ENCODE data around the gene PLEKHA8. TPM values are rescaled to one million over a fixed set of nuclear protein-coding genes. Genes with fewer than 3 reads are reported as not detected.

The PLEKHA8 gene, protein sequence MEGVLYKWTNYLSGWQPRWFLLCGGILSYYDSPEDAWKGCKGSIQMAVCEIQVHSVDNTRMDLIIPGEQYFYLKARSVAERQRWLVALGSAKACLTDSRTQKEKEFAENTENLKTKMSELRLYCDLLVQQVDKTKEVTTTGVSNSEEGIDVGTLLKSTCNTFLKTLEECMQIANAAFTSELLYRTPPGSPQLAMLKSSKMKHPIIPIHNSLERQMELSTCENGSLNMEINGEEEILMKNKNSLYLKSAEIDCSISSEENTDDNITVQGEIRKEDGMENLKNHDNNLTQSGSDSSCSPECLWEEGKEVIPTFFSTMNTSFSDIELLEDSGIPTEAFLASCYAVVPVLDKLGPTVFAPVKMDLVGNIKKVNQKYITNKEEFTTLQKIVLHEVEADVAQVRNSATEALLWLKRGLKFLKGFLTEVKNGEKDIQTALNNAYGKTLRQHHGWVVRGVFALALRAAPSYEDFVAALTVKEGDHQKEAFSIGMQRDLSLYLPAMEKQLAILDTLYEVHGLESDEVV
- 13.7 TPM for total RNA-seq
- long read RNA-seq, partial matches to known transcripts, result 1 of 8 reads
- long read RNA-seq, other reads (novel, unspliced or antisense), result 7 of 8 reads

DNA sequence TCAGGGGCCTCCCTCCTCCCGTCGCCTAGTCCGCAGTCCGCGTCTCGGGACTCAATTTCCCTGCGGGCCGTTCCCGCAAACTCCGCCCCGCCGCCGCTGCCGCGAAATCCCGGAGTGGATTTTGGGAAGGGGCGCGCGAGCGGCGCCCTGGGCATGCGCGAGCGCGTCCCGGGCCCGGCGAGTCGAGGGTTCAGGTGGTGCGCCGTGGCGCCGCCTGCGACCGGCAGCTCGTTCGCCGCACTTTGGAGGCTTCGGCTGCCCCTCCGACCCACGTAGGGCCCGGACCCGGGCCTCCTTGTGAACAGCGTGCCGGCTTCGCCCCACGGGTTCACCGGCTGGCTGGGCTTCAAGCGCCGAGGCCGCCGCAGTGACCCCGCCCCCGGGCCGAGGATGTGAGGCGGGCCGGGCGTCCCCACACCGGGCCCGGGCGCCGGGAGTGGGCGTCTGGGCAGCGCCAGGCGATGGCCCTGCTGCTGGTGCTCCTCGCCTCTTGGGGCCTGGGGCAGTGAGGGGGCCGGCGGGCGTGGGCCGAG, at the start of gene PLEKHA8:
Gene PLEKHA8 (plus strand): TSS at position 197 of the 533 bp plus-strand sequence. CDS start 351 bp downstream, outside the sequence.
- DNase-seq (ENCODE audit: low spot score), result peak; percentile 97

DNA sequence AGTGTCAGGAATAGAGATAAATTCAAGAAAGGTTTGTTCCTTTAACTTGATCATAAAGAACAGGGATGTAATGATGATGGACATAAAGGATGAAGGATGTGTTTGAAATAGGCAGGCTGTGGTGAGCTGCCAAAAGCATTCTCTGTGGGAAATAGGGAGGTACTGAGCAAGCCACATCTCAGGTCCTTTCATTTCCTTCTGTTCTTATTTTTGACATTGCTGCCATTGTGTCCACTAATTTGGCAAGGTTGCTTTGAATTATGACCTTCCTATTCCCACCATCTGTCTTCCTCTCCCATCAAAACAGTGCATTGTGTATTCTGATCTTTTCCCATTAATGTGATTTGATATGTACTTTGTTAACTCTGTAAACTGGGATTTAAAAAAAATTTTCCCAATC, 48.1 kb upstream of the PLEKHA8 start:
- no peak for DNase-seq (ENCODE audit: low spot score)

DNA sequence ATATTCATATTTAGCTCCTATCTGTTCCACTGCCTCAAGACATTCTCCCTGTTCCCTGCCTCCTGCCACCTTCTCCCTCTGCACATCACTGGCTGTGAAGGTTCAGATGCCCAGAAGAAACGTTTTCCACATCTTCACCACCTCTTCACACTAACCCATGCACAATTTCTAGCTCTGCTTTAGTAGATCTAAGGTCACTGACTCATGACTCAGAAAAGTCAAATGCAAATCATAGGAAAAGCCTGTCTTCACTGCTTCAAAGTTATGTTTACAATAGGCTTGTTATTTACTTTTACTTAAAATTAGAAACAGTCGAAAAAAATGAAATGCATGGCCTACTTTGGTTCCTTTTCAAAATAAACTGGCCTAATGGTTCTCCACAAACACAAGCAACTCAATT, 41.1 kb upstream of the PLEKHA8 start:
- no peak for DNase-seq (ENCODE audit: low spot score)

DNA sequence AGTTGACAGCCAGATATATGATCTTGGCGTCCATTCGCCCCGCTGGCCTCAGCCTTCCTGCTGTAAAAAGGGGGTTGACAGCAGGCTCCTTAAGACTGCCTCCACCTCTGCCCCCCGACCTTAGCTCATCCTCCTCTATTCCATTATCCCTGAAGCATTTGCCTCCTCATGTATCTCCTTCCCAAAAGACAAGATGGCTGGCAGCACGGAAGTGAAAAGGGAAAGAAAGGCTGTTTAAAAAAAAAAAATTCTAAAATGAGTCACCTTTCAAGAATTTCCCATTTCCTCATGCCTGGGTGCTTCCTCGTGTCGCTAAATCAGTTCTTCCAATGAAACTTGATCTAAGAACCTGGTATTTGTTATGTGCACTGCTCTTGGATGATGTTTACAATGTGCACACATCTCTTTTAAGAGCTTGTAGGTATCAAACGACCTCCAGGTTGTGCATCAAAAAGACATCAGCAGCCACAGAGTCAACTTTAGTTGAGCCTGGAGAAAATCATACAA, 40.3 kb upstream of the PLEKHA8 start:
- no peak for DNase-seq (ENCODE audit: low spot score)

DNA sequence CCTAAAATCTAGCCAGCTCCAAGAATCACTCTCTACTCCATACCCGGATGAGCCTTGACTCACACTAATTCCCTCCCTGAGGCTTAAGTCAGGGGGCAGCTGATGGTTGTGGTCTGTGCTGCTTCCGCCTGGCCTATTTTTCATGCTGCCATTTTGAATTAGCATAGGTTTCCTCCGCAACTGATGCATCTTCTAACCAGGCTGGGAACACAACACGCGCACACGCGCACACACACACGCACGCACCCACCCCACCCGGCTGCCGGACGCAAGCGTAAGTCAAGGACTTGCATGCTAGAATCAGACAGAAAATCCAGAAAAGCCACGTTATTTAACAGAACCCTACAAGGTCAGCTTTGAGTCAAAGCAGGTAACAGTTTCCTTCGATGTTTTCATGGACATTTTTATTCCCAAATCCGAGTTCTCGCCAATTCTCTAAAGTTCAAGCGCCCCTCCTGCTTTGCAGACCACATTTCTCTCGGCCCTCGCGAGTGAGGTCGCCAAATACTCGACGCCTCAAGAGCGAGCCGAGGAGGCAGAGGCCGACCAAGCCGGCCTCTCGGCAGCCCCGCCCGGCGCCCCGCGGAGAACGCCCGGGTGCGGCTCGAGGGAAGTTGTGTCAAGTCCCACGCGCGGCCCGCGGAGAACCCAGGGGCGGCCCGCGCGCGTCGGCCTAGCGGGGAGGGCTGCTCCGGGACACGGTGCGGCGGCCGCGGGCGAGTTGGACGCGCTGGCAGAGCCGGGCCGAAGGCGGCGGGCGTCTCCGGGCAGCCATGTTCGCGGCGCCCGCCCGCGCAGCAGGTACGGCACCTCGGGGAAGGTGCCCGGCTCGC, 39.6 kb upstream of the PLEKHA8 start:
- no peak for DNase-seq (ENCODE audit: low spot score)

DNA sequence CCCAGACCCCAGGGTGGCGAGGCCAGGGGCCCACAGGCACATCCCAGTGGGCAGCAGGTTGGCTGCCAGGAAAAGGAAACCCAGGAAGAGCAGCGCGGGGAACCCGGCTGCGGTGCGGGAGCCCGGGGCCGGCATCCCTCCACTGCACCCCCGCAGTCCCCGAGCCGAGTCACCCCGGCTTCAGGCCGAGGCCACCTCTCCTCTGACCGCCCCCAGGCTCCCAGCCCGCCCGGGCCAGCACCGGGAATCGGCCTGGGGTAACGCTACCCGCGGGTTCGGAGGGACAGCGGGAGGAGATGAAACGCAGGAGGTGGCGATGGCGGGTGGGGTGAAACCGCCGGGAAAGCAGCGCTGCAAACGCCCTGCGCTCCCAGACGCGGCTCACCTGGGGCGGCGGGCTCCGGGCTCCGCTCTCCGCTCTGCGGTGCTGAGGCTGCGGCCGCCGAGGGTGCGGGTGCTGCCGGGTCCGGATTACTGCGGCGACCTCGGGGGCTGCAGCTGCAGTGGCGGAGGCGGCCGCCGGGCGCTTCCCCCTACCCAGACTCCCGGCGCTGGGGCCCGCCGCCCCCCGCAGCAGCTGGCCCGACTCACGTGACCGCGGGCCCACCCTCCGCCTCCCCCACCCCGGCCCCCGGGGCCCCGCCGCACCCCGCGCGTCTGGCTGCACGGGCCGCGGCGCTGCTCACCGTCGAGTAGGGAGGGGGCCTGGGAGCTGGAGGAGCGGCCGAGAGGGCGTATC, 38.8 kb upstream of the PLEKHA8 start, which contains the start of gene SCRN1:
Gene SCRN1 (minus strand): TSS at position 545 of the 739 bp plus-strand sequence. CDS start 20,734 bp downstream, outside the sequence.
- no peak for DNase-seq (ENCODE audit: low spot score)

DNA sequence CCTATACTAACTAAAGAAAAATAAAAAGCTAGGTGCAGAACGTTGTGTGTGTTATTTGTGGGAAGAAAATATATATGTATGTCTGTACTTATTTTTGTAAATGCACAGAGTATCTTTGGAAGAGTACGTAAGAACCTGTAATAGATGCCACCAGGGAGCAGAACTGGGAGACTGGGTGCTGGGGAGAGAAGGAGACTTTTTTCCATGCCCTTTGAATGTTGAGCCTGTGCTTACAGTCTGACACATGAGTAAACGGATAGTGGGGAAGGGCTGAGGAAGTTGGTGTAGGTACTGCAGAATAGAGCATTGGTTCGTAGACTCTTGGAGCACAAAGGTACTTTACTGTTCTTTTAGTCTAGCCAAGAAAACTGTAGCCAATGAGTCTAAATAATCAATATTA, 37.3 kb upstream of the PLEKHA8 start:
- DNase-seq (ENCODE audit: low spot score), result no peak

DNA sequence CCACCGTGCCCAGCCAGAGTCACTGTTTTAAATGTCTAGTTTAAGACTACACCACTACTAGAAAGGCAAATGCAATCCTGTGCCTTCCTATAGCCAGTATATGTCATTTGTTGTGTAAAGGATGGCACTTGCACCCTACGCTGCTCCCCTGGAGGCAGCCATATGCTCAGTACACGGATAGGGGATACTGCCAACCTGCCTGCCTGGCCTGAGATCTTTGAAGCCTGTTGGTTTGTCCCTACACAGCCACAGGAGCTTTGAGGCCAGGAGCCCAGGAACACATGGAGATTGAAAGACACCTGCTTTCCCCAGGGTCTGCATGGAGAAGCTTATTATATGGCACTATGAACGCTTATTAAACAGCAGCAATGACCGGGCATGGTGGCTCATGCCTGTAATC, 36.3 kb upstream of the PLEKHA8 start:
- DNase-seq (ENCODE audit: low spot score), result no peak

DNA sequence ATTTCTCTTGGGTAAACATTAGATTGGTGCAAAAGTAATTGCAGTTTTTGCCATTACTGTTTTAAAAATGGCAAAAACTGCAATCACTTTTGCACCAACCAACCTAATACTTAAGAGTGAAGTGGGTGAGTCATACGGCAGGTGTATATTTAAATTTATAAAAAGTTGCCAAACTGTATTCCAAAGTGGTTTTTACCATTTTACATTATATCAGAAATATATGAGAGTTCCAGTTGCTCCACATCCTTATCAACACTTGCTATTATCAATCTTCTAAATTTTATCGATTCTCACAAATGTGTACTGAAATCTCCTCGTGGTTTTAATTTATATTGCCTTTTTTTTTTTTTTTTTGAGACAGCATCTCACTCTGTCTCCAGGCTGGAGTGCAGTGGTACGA, 35.1 kb upstream of the PLEKHA8 start:
- no peak for DNase-seq (ENCODE audit: low spot score)

DNA sequence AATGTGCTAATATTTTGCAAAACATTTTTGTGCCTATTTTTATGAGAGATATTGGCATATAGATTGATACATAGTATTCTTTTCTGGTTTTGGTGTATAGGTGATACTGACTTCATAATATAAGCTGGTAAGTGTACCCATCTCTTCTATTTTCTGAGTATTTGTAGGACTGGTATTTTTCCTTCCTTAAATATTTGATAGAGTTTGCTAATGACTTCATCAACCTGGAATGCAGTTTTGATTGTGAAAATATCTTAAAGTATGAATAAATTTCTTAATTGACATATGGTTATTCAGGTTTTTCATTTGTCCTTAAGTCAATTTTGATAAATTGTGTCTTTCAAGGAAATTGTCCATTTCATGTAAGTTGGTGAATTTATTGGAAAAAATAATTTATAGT, 32.6 kb upstream of the PLEKHA8 start:
- no peak for DNase-seq (ENCODE audit: low spot score)

DNA sequence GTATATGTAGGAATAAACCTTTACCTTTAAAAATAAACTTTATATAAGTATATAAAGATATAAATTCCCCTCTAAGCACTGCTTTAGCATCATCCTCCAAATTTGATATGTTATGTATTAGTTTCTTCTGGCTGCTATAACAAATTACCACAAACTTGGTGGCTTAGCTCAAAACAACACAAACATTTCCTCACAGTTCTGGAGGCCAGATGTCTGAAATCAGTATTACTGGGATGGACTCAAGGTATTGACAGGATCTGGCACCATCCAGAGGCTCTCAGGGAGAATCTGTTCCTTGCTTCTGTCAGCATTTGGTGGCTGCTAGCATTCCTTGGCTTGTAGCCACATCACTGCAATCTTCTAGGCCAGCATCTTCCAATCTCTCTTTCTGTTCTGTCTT, 31.9 kb upstream of the PLEKHA8 start:
- no peak for DNase-seq (ENCODE audit: low spot score)

DNA sequence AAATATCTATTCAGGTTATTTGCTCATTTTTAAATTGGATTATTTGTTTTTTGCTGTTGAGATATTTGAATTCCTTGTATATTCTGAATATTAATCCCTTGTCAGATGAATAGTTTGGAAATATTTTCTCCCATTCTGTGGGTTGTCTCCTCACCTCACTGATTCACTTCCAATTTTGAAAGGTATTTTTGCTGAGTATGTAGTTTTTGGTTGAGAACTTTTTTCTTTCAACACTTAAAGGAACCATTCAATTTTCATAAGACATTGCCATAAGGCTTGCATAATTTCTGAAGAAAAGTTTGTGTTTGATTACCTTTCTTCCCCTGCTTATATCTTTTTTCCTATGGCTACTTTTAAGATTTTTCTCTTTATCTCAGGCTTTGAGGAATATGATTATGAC, 29.7 kb upstream of the PLEKHA8 start:
- DNase-seq (ENCODE audit: low spot score), result no peak

DNA sequence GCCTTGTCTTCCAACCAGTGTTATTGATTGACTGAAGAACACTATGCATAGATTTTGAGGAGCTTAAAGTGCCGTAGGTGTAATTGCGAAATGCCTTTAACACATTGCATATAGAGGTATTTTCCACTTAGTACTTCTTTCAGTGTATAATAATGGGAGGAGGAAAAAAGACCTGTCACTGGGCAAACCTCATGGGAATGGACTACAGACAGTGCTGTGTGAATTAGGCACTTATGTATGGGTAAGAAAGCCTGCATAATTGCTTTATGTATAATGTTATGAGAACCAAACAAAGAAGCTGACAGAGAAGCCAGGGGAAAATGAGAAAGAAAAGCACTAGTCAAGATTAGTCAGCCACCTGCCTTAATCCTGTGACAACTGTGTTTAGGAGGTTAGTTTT, 26.2 kb upstream of the PLEKHA8 start:
- no peak for DNase-seq (ENCODE audit: low spot score)

DNA sequence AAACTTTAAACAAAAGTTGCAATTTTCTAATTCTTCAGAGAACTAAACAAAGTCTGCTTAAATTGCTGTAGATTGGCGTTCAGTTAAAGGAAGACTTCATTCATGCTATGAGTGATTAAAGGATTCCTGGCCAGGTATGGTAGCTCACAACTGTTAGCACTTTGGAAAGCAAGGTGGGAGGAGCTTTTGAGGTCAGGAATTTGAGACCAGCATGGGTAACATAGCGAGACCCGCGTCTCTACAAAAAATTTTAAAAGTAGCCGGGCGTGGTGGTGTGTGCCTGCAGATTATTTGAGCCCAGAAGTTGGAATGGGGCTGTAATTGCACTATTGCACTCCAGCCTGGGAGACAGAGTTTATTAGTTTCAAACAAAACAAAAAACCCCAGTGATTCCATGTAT, 25.1 kb upstream of the PLEKHA8 start:
- no peak for DNase-seq (ENCODE audit: low spot score)

DNA sequence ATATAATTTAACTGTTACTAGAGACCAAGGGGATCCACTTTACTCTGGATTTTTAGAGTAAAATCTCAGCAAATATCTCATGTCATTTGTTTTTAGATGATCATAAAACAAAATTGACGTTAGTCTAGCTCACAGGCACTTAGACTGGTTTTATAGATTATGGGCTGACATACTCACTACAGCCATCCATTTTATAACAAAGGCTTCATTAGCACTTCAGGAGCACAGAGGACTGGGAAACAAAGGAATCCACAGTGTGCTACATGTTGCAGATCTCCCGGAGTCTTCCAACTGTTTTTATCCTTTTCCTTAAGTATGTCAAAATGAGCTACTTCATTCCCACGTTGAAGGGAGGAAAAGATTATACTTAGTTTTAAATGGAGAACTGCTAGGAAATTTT, 22.7 kb upstream of the PLEKHA8 start:
- no peak for DNase-seq (ENCODE audit: low spot score)

DNA sequence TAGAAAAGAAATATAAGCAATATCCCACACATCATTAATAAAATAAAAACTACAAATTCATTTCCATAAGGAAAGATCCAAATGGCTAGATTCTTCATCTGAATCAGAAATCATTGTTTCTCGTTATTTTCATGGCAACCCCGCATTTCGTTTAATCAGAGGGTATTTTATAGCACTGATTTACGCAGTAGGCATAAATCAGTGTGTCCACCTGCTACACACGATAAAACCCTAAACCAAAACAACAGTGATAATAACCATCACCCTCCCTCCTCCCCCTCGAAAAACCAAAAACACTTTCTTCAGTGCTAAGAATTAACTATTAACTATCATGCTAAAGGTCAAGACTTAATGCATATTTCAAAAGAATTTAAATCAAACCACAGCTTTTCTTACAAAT, 18.2 kb upstream of the PLEKHA8 start:
- DNase-seq (ENCODE audit: low spot score), result no peak

DNA sequence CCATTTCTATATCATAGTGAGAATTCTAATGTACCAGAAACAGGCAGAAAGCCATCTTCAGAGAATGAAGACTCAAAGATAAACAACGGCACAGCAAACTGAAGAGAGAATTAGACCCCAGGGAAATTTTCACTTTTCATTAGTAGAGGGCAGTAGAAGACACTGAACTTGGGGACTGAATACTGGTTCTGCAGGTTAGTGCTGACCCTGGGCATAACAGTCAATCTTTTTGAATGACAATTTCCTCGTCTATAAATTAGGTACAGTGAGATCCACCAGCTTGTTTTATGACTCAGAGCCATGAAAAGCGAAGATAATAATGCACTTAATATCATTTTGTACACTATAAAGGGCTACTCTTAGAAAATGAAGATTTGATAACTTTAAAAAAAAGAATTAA, 15.5 kb upstream of the PLEKHA8 start:
- DNase-seq (ENCODE audit: low spot score), result no peak

DNA sequence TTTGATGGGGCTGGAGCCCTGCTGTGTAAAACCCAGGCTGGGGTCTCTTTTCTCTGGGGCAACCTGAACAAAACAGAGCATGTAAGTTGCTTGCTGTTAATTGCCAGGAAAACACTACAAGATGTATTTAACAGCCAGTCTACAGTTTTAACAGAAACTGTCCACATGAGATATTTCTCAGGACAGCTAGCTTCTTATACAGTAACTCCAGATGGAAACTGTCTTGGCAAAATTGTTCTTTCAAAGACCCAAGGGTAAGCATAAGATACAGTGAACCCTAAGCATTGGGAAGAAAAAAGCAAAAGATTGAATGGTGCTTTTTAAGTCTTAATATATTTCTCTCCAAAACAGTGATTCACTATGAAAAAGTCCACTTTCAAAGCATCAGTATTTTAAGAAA, 9.8 kb upstream of the PLEKHA8 start:
- DNase-seq (ENCODE audit: low spot score), result no peak

DNA sequence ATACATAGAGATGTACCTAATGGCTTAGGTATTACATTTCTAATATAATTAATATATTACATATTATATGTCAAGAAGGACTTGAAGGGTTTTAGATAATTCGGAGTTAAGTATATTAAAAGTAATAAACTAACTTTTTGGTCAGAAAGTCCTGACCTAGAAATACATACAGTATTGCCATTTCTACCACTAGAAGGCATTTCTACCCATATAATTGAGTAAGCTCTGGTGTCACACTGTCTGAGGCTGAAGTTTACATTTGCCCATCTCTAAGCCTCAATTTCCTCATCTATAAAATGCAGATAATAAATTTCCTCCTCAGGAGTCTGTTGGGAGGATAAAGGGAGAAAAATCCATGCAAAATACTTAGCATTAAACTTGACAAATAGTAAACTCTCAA, 8.8 kb upstream of the PLEKHA8 start:
- no peak for DNase-seq (ENCODE audit: low spot score)

DNA sequence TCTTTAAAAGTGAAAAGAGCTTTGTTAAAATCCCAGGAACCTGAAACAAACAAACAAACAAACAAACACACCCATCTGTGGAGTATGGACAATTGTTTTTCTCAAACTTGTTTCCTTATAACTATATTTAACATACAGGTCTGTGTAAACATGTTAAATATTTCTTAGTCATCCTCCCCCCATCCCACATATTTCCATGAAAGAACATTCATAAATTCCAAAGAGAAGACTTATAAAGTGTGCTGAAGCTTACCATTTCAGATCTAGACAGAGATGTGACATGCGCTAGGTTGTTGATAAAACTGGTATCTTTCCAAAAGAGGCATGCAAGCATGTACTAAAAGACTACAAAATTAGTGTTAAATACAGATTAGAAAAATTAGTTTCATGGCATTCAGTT, 8.3 kb upstream of the PLEKHA8 start:
- DNase-seq (ENCODE audit: low spot score), result no peak

DNA sequence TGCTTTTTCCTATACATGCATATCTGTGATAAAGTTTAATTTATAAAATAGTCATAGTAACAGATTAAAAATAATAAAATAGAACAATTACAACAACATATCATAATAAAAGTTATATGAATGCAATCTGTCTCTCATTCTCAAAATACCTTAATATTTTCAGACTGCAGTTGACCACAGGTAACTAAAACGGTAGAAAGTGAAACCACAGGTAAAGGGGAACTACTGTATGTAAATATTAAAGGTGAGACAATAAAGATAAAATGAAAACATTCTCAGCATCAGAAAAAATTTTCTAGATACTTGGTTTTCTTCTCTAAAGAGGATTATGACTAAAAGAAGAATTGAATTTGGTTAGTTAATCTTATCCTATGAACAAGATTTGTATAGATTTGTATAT, 7.7 kb upstream of the PLEKHA8 start:
- DNase-seq (ENCODE audit: low spot score), result no peak

Measured in mesenteric fat pad (tissue), 1 donor.